HEK293 (cell line): ENCODE results near the gene RNASE4.

Source experiments
- FEZF1 ChIP-seq: fragments of 450-650 bp; formaldehyde crosslinking; IDR thresholded peaks from 2 replicates; pipeline ENCODE4 v1.5.1; 2016; ENCODE audit warnings: missing biosample characterization, missing genetic modification characterization
- HOXA7 ChIP-seq: sonication (generic); formaldehyde crosslinking; IDR thresholded peaks from 2 replicates; pipeline ENCODE4 v1.8.1; 2022; ENCODE audit warnings: missing genetic modification reagents, borderline replicate concordance
- HOXD13 ChIP-seq: sonication (generic); formaldehyde crosslinking; IDR thresholded peaks from 2 replicates; pipeline ENCODE4 v1.8.0; 2022; ENCODE audit warnings: missing genetic modification reagents, borderline replicate concordance
- KLF1 ChIP-seq: fragments of 450-650 bp; formaldehyde crosslinking; IDR thresholded peaks from 2 replicates; pipeline ENCODE4 v1.5.1; 2016; ENCODE audit warnings: missing biosample characterization, missing genetic modification characterization
- KLF10 ChIP-seq: fragments of 450-650 bp; IDR thresholded peaks from 2 replicates; pipeline ENCODE4 v1.5.1; 2018; ENCODE audit warnings: missing biosample characterization, mild to moderate bottlenecking, missing genetic modification characterization
- MEIS1 ChIP-seq: sonication (generic); formaldehyde crosslinking; IDR thresholded peaks from 2 replicates; pipeline ENCODE4 v1.8.1; 2022; ENCODE audit warnings: missing genetic modification reagents, mild to moderate bottlenecking, borderline replicate concordance
- SCRT1 ChIP-seq: fragments of 450-650 bp; formaldehyde crosslinking; IDR thresholded peaks from 2 replicates; pipeline ENCODE4 v1.5.1; 2016; ENCODE audit warnings: missing biosample characterization, missing genetic modification characterization, borderline replicate concordance
- SCRT2 ChIP-seq: fragments of 450-650 bp; formaldehyde crosslinking; IDR thresholded peaks from 2 replicates; pipeline ENCODE4 v1.5.1; 2016; ENCODE audit warnings: missing biosample characterization, missing genetic modification characterization
- ZFHX2 ChIP-seq: fragments of 450-650 bp; formaldehyde crosslinking; conservative IDR thresholded peaks from 2 replicates; pipeline ENCODE4 v1.5.1; 2016; ENCODE audit warnings: missing biosample characterization, missing genetic modification characterization
- ZFP37 ChIP-seq: fragments of 450-650 bp; formaldehyde crosslinking; IDR thresholded peaks from 2 replicates; pipeline ENCODE4 v1.5.1; 2016; ENCODE audit warnings: missing biosample characterization, missing genetic modification characterization
- ZFP41 ChIP-seq: fragments of 450-650 bp; formaldehyde crosslinking; IDR thresholded peaks from 2 replicates; pipeline ENCODE4 v1.5.1; 2016; ENCODE audit warnings: missing biosample characterization, missing genetic modification characterization, borderline replicate concordance
- ZNF133 ChIP-seq: fragments of 450-650 bp; formaldehyde crosslinking; IDR thresholded peaks from 2 replicates; pipeline ENCODE4 v1.5.1; 2016; ENCODE audit warnings: missing biosample characterization, missing genetic modification characterization
- ZNF169 ChIP-seq: fragments of 450-650 bp; formaldehyde crosslinking; IDR thresholded peaks from 2 replicates; pipeline ENCODE4 v1.5.1; 2016; ENCODE audit warnings: missing biosample characterization, missing genetic modification characterization
- ZNF248 ChIP-seq: fragments of 450-650 bp; formaldehyde crosslinking; IDR thresholded peaks from 2 replicates; pipeline ENCODE4 v1.5.1; 2017; ENCODE audit warnings: missing biosample characterization, missing genetic modification characterization
- ZNF274 ChIP-seq, 2 experiments: fragments of 200-500 bp in 1 of 2; fragments of 450-650 bp in 1 of 2; sonication (Bioruptor generic) in 1 of 2; formaldehyde crosslinking in 1 of 2; IDR thresholded peaks; 2 replicates each; pipeline versions ENCODE4 v1.5.1 to v1.6.1; 2014 to 2016; ENCODE audit warnings: borderline replicate concordance in 1 of 2, inconsistent platforms in 1 of 2, low read length in 1 of 2, missing biosample characterization in 1 of 2, missing genetic modification characterization in 1 of 2
- ZNF302 ChIP-seq: fragments of 450-650 bp; formaldehyde crosslinking; IDR thresholded peaks from 2 replicates; pipeline ENCODE4 v1.5.1; 2016; ENCODE audit warnings: missing biosample characterization, missing genetic modification characterization, low read depth
- ZNF354C ChIP-seq: fragments of 450-650 bp; formaldehyde crosslinking; IDR thresholded peaks from 2 replicates; pipeline ENCODE4 v1.5.1; 2016; ENCODE audit warnings: missing biosample characterization, missing genetic modification characterization, low read depth, borderline replicate concordance
- ZNF549 ChIP-seq: fragments of 450-650 bp; IDR thresholded peaks from 2 replicates; pipeline ENCODE4 v1.5.1; 2018; ENCODE audit warnings: missing biosample characterization, missing genetic modification characterization, mild to moderate bottlenecking, inconsistent platforms, moderate library complexity
- ZNF571 ChIP-seq: fragments of 450-650 bp; formaldehyde crosslinking; IDR thresholded peaks from 2 replicates; pipeline ENCODE4 v1.5.0; 2017; ENCODE audit warnings: missing biosample characterization, missing genetic modification characterization
- ZNF624 ChIP-seq: fragments of 450-650 bp; formaldehyde crosslinking; IDR thresholded peaks from 2 replicates; pipeline ENCODE4 v1.5.1; 2017; ENCODE audit warnings: missing biosample characterization, missing genetic modification characterization
- ZNF626 ChIP-seq: fragments of 450-650 bp; sonication (Bioruptor Pico); formaldehyde crosslinking; IDR thresholded peaks from 2 replicates; pipeline ENCODE4 v1.5.1; 2018; ENCODE audit warnings: missing biosample characterization, missing genetic modification characterization, inconsistent platforms
- ZNF629 ChIP-seq: fragments of 450-650 bp; formaldehyde crosslinking; IDR thresholded peaks from 2 replicates; pipeline ENCODE4 v1.5.1; 2017; ENCODE audit warnings: missing biosample characterization, missing genetic modification characterization
- ZNF768 ChIP-seq: fragments of 450-650 bp; formaldehyde crosslinking; IDR thresholded peaks from 2 replicates; pipeline ENCODE4 v1.5.1; 2018; ENCODE audit warnings: missing biosample characterization, mild to moderate bottlenecking, missing genetic modification characterization
- ZNF843 ChIP-seq: fragments of 450-650 bp; formaldehyde crosslinking; IDR thresholded peaks from 2 replicates; pipeline ENCODE4 v1.5.1; 2016; ENCODE audit warnings: missing biosample characterization, missing genetic modification characterization
- TF ChIP-seq, protein P1 (sequence below): fragments of 450-650 bp; formaldehyde crosslinking; IDR thresholded peaks from 2 replicates; pipeline ENCODE4 v1.5.1; 2016; ENCODE audit warnings: missing biosample characterization, missing genetic modification characterization
- TF ChIP-seq, protein P2 (sequence below): fragments of 450-650 bp; formaldehyde crosslinking; IDR thresholded peaks from 2 replicates; pipeline ENCODE4 v1.5.1; 2016; ENCODE audit warnings: missing biosample characterization, missing genetic modification characterization
- TF ChIP-seq, protein P3 (sequence below): fragments of 450-650 bp; formaldehyde crosslinking; IDR thresholded peaks from 2 replicates; pipeline ENCODE4 v1.5.1; 2016; ENCODE audit warnings: missing biosample characterization, missing genetic modification characterization
- TF ChIP-seq, protein P4 (sequence below): fragments of 450-650 bp; formaldehyde crosslinking; IDR thresholded peaks from 2 replicates; pipeline ENCODE4 v1.5.1; 2016; ENCODE audit warnings: missing biosample characterization, missing genetic modification characterization
- TF ChIP-seq, protein P5 (sequence below): fragments of 450-650 bp; formaldehyde crosslinking; IDR thresholded peaks from 2 replicates; pipeline ENCODE4 v1.5.1; 2016; ENCODE audit warnings: missing biosample characterization, missing genetic modification characterization

The RNASE4 gene

DNA sequence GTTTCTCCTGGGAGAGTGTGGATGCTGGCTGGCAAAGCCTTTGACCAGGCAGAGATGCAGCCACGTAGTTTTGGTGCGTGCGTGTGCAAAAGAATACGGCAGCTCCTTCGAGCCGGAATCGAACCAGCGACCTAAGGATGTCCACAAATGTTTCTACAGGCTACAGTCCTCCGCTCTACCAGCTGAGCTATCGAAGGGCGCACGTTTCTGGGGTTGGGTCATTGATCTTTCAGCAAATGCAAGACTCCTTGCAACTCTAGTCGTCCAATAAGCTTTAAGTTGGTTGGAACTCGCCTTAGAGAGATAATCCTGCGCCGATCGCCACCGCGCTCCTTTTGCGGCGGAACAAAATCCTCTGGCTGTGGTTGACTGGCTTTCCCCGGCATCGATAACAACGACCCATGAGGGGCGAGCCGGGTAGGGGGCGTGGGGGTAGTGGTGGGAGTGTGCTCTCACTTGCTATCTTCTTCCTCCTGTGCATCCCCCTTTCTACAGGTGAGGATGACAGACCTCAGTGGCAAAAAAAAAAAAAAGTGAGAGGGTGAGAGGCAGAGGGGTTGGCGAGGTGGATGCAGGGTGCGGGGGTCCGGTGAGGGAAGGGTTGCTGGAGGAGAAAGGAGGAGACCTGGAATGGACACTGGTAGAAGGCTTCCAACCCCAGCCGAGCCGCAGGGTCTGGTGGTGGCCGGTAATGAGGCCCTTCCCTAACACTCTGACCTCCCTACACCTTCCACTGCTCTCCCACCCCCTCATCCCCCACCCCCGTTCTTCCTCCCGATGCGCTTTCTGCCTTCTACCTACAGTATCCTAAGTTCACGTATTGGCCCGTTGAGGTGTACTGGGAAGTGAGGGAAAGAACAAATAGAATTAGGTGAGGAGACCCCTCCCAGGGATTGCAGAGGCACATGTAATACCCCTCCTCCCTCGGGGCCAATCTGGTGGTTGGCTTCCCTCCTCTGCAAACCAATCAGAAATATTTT, 31.1 kb upstream of the RNASE4 start (continued):
- TF ChIP-seq, protein P1, sequence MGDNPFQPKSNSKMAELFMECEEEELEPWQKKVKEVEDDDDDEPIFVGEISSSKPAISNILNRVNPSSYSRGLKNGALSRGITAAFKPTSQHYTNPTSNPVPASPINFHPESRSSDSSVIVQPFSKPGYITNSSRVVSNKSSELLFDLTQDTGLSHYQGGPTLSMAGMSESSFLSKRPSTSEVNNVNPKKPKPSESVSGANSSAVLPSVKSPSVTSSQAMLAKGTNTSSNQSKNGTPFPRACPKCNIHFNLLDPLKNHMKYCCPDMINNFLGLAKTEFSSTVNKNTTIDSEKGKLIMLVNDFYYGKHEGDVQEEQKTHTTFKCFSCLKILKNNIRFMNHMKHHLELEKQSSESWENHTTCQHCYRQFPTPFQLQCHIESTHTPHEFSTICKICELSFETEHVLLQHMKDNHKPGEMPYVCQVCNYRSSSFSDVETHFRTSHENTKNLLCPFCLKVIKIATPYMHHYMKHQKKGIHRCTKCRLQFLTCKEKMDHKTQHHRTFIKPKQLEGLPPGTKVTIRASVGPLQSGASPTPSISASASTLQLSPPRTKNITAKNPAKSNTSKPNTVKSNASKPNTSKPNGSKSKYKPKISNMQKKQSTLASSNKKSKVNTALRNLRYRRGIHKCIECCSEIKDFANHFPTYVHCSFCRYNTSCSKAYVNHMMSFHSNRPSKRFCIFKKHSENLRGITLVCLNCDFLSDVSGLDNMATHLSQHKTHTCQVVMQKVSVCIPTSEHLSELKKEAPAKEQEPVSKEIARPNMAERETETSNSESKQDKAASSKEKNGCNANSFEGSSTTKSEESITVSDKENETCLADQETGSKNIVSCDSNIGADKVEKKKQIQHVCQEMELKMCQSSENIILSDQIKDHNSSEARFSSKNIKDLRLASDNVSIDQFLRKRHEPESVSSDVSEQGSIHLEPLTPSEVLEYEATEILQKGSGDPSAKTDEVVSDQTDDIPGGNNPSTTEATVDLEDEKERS (tag by site-specific recombination): no peak
- TF ChIP-seq ZNF354C (tag by site-specific recombination) (no peak), ZNF302 (tag by site-specific recombination) (no peak), SCRT2 (tag by site-specific recombination) (peak; percentile 55; the same call in 1 of the 2 replicates), ZNF248 (no peak), FEZF1 (tag by site-specific recombination) (no peak), ZNF624 (no peak), ZNF549 (tag by site-specific recombination) (no peak), ZNF133 (no peak), HOXA7 (CRISPR knock-in tag) (no peak), ZNF169 (tag by site-specific recombination) (no peak), ZNF626 (tag by site-specific recombination) (no peak), ZFHX2 (tag by site-specific recombination) (no peak; the same call in 1 of the 2 replicates), ZNF629 (tag by site-specific recombination) (peak; percentile 84), HOXD13 (CRISPR knock-in tag) (no peak), MEIS1 (CRISPR knock-in tag) (no peak), SCRT1 (tag by site-specific recombination) (no peak), KLF1 (tag by site-specific recombination) (0 out of 2 replicates have a peak, but pooled peaks have one; percentile 18), ZNF571 (tag by site-specific recombination) (no peak), ZNF768 (tag by site-specific recombination) (no peak), KLF10 (tag by site-specific recombination) (peak; percentile 51), ZNF843 (0 out of 2 replicates have a peak, but pooled peaks have one; percentile 16), ZNF274 (IDR thresholded peaks at IDR 0.05; ENCODE audit: low read length) (no peak), ZNF274 (tag by site-specific recombination; IDR thresholded peaks at IDR 0.05; ENCODE audit: borderline replicate concordance) (no peak), ZFP37 (tag by site-specific recombination) (no peak), ZFP41 (no peak)
- TF ChIP-seq, protein P2, sequence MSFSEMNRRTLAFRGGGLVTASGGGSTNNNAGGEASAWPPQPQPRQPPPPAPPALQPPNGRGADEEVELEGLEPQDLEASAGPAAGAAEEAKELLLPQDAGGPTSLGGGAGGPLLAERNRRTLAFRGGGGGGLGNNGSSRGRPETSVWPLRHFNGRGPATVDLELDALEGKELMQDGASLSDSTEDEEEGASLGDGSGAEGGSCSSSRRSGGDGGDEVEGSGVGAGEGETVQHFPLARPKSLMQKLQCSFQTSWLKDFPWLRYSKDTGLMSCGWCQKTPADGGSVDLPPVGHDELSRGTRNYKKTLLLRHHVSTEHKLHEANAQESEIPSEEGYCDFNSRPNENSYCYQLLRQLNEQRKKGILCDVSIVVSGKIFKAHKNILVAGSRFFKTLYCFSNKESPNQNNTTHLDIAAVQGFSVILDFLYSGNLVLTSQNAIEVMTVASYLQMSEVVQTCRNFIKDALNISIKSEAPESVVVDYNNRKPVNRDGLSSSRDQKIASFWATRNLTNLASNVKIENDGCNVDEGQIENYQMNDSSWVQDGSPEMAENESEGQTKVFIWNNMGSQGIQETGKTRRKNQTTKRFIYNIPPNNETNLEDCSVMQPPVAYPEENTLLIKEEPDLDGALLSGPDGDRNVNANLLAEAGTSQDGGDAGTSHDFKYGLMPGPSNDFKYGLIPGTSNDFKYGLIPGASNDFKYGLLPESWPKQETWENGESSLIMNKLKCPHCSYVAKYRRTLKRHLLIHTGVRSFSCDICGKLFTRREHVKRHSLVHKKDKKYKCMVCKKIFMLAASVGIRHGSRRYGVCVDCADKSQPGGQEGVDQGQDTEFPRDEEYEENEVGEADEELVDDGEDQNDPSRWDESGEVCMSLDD (tag by site-specific recombination): no peak
- TF ChIP-seq, protein P3, sequence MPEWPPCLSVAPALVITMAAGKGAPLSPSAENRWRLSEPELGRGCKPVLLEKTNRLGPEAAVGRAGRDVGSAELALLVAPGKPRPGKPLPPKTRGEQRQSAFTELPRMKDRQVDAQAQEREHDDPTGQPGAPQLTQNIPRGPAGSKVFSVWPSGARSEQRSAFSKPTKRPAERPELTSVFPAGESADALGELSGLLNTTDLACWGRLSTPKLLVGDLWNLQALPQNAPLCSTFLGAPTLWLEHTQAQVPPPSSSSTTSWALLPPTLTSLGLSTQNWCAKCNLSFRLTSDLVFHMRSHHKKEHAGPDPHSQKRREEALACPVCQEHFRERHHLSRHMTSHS (tag by site-specific recombination): no peak
- TF ChIP-seq, protein P4, sequence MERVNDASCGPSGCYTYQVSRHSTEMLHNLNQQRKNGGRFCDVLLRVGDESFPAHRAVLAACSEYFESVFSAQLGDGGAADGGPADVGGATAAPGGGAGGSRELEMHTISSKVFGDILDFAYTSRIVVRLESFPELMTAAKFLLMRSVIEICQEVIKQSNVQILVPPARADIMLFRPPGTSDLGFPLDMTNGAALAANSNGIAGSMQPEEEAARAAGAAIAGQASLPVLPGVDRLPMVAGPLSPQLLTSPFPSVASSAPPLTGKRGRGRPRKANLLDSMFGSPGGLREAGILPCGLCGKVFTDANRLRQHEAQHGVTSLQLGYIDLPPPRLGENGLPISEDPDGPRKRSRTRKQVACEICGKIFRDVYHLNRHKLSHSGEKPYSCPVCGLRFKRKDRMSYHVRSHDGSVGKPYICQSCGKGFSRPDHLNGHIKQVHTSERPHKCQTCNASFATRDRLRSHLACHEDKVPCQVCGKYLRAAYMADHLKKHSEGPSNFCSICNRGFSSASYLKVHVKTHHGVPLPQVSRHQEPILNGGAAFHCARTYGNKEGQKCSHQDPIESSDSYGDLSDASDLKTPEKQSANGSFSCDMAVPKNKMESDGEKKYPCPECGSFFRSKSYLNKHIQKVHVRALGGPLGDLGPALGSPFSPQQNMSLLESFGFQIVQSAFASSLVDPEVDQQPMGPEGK (tag by site-specific recombination): peak; percentile 86
- TF ChIP-seq, protein P5, sequence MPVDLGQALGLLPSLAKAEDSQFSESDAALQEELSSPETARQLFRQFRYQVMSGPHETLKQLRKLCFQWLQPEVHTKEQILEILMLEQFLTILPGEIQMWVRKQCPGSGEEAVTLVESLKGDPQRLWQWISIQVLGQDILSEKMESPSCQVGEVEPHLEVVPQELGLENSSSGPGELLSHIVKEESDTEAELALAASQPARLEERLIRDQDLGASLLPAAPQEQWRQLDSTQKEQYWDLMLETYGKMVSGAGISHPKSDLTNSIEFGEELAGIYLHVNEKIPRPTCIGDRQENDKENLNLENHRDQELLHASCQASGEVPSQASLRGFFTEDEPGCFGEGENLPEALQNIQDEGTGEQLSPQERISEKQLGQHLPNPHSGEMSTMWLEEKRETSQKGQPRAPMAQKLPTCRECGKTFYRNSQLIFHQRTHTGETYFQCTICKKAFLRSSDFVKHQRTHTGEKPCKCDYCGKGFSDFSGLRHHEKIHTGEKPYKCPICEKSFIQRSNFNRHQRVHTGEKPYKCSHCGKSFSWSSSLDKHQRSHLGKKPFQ (tag by site-specific recombination): no peak
